HFFc6 (cell line): ENCODE measurements around the gene SMTNL1. TPM values are rescaled to one million over a fixed set of nuclear protein-coding genes. Genes with fewer than 3 reads are reported as not detected.

Experiments used
- DNase-seq: peaks from one replicate; pipeline ENCODE4 v3.0.0-alpha.2; 2018
- H3K27ac Mint-ChIP-seq: 2 replicates; pipeline ENCODE4 v1.8.0; 2020; ENCODE audit warnings: mild to moderate bottlenecking, mixed read lengths
- H3K27me3 Mint-ChIP-seq: 2 replicates; pipeline ENCODE4 v1.8.0; 2021; ENCODE audit warnings: mild to moderate bottlenecking, moderate library complexity, mixed read lengths; ENCODE audit not compliant: insufficient read depth
- H3K36me3 Mint-ChIP-seq: 2 replicates; pipeline ENCODE4 v1.8.0; 2021; ENCODE audit warnings: low read depth, mixed read lengths
- H3K4me1 Mint-ChIP-seq: 2 replicates; pipeline ENCODE4 v1.8.0; 2020; ENCODE audit warnings: low read depth, mixed read lengths
- H3K4me3 Mint-ChIP-seq: 2 replicates; pipeline ENCODE4 v1.8.0; 2020; ENCODE audit warnings: mild to moderate bottlenecking, moderate library complexity, mixed read lengths
- H3K9me3 Mint-ChIP-seq: 2 replicates; pipeline ENCODE4 v1.8.0; 2020; ENCODE audit warnings: mild to moderate bottlenecking, mixed read lengths
- total RNA-seq, 6 experiments: library from RNA; stranded (reverse); fragmentation: NEBNext Ultra II Directional; extraction: Animal tissue kit (Norgen Biotek cat#: 25700); gene quantifications; 2 replicates in 1 of 6; 3 replicates in 5 of 6; pipeline ENCODE4 v1.2.3, GENCODE V29; 2021
- TF ChIP-seq, protein P1 (sequence below): fragments of 200-600 bp; sonication (generic); IDR thresholded peaks from 2 replicates; pipeline ENCODE4 v1.5.0; 2021; ENCODE audit warnings: antibody characterized with exemption, mild to moderate bottlenecking

SMTNL1 gene
- total RNA-seq, 6 experiments from 2014 or later, result not detected

DNA sequence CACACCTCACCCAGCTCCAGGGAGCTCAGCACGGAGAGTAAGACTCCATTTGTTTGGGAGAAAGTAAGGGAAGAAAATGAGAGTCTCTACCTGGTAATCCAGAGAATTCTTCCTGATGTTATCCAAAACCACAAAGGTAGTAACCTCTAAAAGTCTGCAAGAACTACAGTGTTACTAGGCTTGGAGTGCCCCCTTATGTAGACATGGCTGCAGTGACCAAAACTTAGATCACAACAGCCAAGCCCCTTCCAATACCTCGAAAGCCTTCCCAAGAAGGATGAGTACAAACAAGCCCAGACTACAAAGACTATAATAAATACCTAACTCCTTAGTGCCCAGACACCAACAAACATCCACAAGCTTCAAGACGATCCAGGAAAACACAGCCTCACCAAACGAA lies 25.2 kb downstream of the SMTNL1 start:
- no peaks in the 10 kb centered on the region for H3K27me3 Mint-ChIP-seq
- H3K9me3 Mint-ChIP-seq, result no peaks in the 10 kb centered on the region
- no peak overlapping the region for H3K4me3 Mint-ChIP-seq

DNA sequence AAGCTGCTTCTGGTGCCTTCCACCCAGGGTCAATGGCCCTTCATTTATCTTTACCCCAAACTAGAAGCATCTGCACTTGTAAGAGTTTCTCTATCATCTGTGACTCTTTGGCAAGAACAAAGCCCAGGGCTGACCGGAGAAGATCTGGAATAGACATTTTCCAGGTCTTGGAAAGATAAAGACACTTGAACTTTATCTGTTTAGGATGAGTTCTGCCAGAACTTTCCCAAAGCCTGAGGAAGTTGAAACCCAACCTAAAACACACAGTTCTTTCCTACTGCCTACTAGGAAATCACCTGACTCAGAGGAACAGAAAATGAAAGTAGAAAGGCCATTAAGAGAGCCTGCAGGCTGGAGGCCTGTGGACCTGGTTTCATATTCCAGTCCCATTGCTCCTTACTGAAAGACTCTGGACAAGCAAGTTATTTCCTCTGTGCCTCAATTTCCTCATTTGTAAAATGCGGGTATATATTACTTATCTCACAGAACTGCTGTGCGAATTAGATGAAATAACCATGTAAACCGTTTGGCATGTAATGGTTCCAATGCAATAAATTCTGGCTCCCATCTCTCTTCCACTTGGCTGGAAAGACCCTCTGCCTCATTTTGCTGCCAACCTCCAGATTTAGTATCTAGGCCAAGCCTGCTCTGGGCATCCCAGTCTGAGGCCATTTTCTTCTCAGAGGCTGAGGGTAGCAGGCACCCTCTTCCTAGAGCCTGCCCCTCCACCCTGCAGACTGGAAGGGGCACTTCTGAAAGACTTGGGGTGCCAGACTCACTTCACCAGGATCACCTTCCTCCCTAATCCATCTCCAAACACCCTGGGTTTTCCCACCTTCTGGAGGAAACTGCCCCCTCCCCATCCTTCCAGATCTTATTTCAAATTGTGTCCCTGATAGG lies 28.9 kb downstream of the SMTNL1 start:
- TF ChIP-seq, protein P1, sequence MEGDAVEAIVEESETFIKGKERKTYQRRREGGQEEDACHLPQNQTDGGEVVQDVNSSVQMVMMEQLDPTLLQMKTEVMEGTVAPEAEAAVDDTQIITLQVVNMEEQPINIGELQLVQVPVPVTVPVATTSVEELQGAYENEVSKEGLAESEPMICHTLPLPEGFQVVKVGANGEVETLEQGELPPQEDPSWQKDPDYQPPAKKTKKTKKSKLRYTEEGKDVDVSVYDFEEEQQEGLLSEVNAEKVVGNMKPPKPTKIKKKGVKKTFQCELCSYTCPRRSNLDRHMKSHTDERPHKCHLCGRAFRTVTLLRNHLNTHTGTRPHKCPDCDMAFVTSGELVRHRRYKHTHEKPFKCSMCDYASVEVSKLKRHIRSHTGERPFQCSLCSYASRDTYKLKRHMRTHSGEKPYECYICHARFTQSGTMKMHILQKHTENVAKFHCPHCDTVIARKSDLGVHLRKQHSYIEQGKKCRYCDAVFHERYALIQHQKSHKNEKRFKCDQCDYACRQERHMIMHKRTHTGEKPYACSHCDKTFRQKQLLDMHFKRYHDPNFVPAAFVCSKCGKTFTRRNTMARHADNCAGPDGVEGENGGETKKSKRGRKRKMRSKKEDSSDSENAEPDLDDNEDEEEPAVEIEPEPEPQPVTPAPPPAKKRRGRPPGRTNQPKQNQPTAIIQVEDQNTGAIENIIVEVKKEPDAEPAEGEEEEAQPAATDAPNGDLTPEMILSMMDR, result no peak
- DNase-seq, result peak; percentile 13

More for the DNA sequence above, 25.2 kb downstream of the SMTNL1 start:
- Mint-ChIP-seq H3K27ac (no peak overlapping the region), H3K36me3 (no peaks in the 10 kb centered on the region), H3K4me1 (peaks cover 22% of the 10 kb centered on the region)
- no peak for DNase-seq
- TF ChIP-seq, protein P1, result no peak

DNA sequence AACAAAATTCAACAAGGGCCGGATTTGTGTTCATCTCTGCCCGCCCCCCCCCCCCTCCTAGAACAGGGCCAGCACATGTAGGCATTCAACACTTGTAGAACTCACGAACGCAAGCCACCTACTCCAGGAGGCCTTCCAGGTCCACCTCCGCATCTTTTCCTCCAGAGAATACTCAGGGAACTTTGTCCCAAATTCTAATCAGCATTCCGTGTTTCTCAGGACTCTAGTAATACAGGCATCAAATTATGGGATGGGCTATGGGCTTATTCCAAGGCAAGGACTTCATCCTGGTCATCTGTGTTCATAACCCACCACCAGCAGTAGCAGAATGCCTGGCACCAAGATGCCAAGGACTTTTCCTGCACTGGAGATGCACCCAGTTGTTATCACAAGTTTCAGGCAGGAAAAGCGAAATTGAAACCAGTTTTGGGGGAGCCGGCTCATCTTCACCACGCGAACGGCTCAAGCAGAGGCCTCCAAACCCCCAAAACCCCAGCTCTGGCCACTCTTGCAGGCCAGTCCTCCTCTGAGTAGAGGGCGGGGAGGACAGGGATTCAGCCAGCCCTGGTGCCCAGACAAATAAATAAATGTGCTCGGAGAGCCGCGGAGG lies 29.6 kb downstream of the SMTNL1 start:
- Mint-ChIP-seq H3K27me3 (peaks cover 1% of the 10 kb centered on the region; the same call in 1 of the 2 replicates), H3K27ac (peak overlapping the region; percentile 67), H3K4me3 (peak overlapping the region; percentile 87), H3K4me1 (peaks cover 37% of the 10 kb centered on the region), H3K36me3 (no peaks in the 10 kb centered on the region), H3K9me3 (no peaks in the 10 kb centered on the region)
- DNase-seq, result peak; percentile 5
- TF ChIP-seq, protein P1, result no peak

More for the DNA sequence above, 28.9 kb downstream of the SMTNL1 start:
- peak overlapping the region; percentile 67 for H3K27ac Mint-ChIP-seq
- H3K27me3 Mint-ChIP-seq, result peaks cover under 1% of the 10 kb centered on the region; the same call in 1 of the 2 replicates
- H3K36me3 Mint-ChIP-seq, result no peaks in the 10 kb centered on the region
- peaks cover 37% of the 10 kb centered on the region for H3K4me1 Mint-ChIP-seq
- no peaks in the 10 kb centered on the region for H3K9me3 Mint-ChIP-seq
- peak overlapping the region; percentile 87 for H3K4me3 Mint-ChIP-seq

DNA sequence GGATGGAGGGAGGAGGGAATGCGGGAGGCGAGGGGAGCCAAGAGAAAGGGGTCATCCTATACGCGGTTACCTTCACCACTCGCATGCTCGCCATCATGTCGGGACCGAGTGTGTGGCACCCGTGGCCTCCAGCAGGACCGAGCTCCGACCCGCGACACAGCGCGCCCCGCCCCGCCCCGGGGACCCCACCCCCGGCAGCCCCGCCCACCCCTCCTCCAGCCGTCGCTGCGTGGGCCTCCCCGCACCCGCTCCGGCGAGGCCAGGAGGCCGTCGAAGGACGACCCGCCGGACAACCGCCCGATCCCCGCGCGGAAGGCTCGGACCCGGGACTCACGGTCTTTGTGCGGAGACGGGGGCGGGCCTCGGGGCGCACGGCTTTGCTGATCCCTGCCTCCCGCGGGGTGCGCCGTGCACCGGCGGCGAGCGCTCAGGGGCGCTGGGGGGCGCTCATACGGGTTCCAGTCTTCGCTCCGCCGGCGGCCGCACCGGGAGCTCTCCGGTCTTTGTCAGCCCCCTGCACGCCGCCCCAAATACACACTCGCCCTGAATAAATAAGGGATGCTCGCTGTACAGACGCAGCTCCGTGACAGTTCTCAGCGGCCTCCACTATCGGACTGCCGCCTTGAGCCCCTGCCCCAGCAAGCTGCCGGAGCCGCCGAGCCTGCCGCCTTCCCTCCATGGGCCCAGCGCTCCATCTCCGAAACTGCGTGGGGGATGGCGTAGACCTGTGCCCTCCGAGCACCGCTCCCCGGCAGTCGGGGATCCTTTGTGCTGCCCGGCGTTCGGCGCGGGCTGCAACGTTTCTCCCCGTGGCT lies 30.3 kb downstream of the SMTNL1 start, which contains the start of gene UBE2L6:
Gene UBE2L6, minus strand, starts transcription at position 158 of the 815 bp plus-strand sequence. Its CDS starts 61 bp downstream, at position 97.
- Mint-ChIP-seq H3K36me3 (no peaks in the 10 kb centered on the region), H3K27ac (peak within 1 kb of the TSS; percentile 87), H3K4me3 (peak within 1 kb of the TSS; percentile 98), H3K9me3 (no peaks in the 10 kb centered on the region), H3K4me1 (peaks cover 34% of the 10 kb centered on the region), H3K27me3 (peaks cover 1% of the 10 kb centered on the region; the same call in 1 of the 2 replicates)
- TF ChIP-seq, protein P1, result no peak; the same call in 1 of the 2 replicates
- DNase-seq, result peak; percentile 5

DNA sequence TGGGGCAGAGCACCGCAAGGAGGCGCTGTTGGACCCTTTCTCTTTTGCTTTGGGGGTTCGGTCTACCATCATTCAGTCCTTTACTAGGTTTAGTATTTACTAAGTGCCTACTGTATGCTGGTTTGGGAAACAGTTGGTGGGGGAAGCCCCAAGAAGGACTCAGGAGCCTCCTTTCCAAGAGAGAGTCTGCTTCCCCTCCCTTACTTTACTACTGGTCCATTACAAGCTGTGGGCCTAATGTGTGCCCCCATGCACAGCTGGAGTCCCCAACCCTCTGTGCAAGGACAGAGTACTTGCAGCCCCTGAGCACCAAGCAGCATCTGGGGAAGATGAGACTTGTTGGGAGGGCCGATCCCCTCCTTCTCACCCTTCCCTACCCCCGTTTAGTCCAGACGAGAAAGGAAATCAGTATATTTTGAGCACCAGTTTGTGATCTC lies 31.0 kb downstream of the SMTNL1 start:
- peak overlapping the region; percentile 87 for H3K27ac Mint-ChIP-seq

More for the DNA sequence above, 31.0 kb downstream of the SMTNL1 start:
- TF ChIP-seq, protein P1, result peak; percentile 96; the same call in 1 of the 2 replicates
- Mint-ChIP-seq H3K4me1 (peaks cover 32% of the 10 kb centered on the region), H3K9me3 (no peaks in the 10 kb centered on the region), H3K36me3 (no peaks in the 10 kb centered on the region), H3K4me3 (peak overlapping the region; percentile 98), H3K27me3 (peaks cover 1% of the 10 kb centered on the region; the same call in 1 of the 2 replicates)
- DNase-seq, result peak; percentile 69
